Peyer's patch (tissue), 4 donors: ENCODE measurements around the gene GTSE1.

ENCODE experiments used
- POLR2A ChIP-seq, 2 donors: fragments of 450-650 bp; IDR thresholded peaks; one replicate each; pipeline ENCODE4 v1.5.1; 2017; ENCODE audit warnings: antibody characterized with exemption in 2 of 2, mild to moderate bottlenecking in 2 of 2, moderate library complexity in 2 of 2
- TF ChIP-seq, protein P1 (sequence below), 6 experiments: fragments of 450-650 bp in 4 of 6; fragments of 200-600 bp in 2 of 6; sonication (generic) in 1 of 6; IDR thresholded peaks; one replicate each; pipeline ENCODE4 v1.5.1; 2017 to 2019; ENCODE audit warnings: antibody characterized with exemption in 6 of 6, mild to moderate bottlenecking in 3 of 6, moderate library complexity in 1 of 6

DNA sequence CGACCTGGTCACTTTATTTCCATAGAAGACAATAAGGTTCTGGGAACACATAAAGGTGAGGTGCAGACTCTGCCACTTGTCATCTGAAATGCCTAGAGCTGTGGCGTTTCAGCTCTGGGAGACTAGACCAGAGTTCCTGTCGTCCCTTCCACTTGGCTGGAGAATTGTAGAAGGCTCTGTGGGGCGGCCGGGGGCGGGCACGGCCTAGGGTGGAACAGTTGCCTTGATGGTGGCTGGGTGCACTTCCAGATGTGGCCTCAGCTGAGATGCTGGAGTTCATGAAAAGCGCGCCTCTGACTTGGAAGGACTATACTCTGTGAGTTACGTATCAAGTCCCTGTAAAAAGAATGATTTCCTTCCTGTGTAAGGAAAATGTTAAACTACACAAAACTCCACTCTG lies 55.6 kb downstream of the GTSE1 start:
- no peak for TF ChIP-seq POLR2A (IDR thresholded peaks at IDR 0.05)
- TF ChIP-seq, protein P1, sequence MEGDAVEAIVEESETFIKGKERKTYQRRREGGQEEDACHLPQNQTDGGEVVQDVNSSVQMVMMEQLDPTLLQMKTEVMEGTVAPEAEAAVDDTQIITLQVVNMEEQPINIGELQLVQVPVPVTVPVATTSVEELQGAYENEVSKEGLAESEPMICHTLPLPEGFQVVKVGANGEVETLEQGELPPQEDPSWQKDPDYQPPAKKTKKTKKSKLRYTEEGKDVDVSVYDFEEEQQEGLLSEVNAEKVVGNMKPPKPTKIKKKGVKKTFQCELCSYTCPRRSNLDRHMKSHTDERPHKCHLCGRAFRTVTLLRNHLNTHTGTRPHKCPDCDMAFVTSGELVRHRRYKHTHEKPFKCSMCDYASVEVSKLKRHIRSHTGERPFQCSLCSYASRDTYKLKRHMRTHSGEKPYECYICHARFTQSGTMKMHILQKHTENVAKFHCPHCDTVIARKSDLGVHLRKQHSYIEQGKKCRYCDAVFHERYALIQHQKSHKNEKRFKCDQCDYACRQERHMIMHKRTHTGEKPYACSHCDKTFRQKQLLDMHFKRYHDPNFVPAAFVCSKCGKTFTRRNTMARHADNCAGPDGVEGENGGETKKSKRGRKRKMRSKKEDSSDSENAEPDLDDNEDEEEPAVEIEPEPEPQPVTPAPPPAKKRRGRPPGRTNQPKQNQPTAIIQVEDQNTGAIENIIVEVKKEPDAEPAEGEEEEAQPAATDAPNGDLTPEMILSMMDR (IDR thresholded peaks at IDR 0.05), result no peak
